ENCODE results near the gene RASSF8. TPM values are rescaled to one million over a fixed set of nuclear protein-coding genes. Genes with fewer than 3 reads are reported as not detected.
A peak's percentile ranks its signal among the peaks of the same experiment; 100 is the strongest.

Gene RASSF8
- polyA plus RNA-seq, 1 donor (not counting 4 experiments of a cell fraction or from before 2014, with no cell fraction given) = 10.5 TPM

DNA sequence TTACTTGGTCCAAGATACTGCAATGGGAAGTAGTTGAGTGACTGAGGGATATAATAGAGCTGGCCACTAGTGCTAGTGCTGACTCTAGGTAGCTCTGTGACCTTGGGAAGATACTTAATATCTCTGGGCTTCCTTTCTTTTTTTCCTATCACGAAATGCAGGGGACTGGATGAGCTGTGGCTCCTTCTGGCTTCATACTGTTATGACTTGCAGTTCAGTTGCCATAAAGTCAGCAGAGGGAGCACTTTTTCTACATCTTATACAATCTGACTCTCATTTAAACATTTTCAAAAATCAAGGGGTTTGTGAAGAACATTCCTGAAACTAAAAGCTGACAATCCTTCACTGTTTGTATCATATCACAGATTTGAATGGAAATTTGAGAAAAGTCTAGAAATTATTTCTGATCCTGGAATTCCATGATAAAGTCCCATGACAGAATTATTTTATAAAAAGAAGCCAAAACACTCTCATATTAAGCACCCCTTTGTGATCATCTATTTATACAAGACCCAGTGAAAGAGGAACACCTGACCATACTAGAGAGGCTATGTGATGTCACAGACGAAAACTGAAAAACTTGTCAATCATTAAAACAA lies 161.0 kb downstream of the RASSF8 start:
- Histone ChIP-seq H3K9me3 (ENCODE audit: control insufficient read depth, low read depth, low read length) (no peaks in the 10 kb centered on the region), H3K9ac (ENCODE audit: control insufficient read depth, extremely low read depth, insufficient read depth, low read length) (no peak overlapping the region), H2AFZ (ENCODE audit: control insufficient read depth, low read length) (no peak overlapping the region), H3K36me3 (ENCODE audit: control insufficient read depth in 2 of 2, extremely low read depth in 1 of 2, insufficient read depth in 2 of 2, low read length in 2 of 2) (no peaks in the 10 kb centered on the region), H3K27me3 (ENCODE audit: control insufficient read depth, extremely low read depth, insufficient read depth, low read length) (peaks cover 17% of the 10 kb centered on the region), H3K4me3 (ENCODE audit: control insufficient read depth in 2 of 3, extremely low read depth in 1 of 3, insufficient read depth in 2 of 3, low read depth in 1 of 3, low read length in 3 of 3) (no peak overlapping the region), H3K4me1 (ENCODE audit: control insufficient read depth, extremely low read depth, insufficient read depth, low read length) (peaks cover 19% of the 10 kb centered on the region), H3K4me2 (ENCODE audit: control insufficient read depth, extremely low read depth, insufficient read depth, low read depth, low read length) (no peak overlapping the region), H3K79me2 (ENCODE audit: control insufficient read depth, insufficient read depth, low read length) (no peaks in the 10 kb centered on the region), H4K20me1 (ENCODE audit: control insufficient read depth, extremely low read depth, insufficient read depth, low read length) (no peaks in the 10 kb centered on the region), H3K9me1 (ENCODE audit: control insufficient read depth, extremely low read depth, insufficient read depth, low read length) (no peaks in the 10 kb centered on the region), H3K27ac (ENCODE audit: control insufficient read depth, insufficient read depth, low read length) (no peak overlapping the region)
- DNase-seq (ENCODE audit: low read depth, low spot score) = no peak
- dilution Hi-C loops (cut with MboI; ENCODE audit: extremely low pct_ligation_motif_present, low sequenced_read_pairs) = no loop called here
- TF ChIP-seq, protein P1, sequence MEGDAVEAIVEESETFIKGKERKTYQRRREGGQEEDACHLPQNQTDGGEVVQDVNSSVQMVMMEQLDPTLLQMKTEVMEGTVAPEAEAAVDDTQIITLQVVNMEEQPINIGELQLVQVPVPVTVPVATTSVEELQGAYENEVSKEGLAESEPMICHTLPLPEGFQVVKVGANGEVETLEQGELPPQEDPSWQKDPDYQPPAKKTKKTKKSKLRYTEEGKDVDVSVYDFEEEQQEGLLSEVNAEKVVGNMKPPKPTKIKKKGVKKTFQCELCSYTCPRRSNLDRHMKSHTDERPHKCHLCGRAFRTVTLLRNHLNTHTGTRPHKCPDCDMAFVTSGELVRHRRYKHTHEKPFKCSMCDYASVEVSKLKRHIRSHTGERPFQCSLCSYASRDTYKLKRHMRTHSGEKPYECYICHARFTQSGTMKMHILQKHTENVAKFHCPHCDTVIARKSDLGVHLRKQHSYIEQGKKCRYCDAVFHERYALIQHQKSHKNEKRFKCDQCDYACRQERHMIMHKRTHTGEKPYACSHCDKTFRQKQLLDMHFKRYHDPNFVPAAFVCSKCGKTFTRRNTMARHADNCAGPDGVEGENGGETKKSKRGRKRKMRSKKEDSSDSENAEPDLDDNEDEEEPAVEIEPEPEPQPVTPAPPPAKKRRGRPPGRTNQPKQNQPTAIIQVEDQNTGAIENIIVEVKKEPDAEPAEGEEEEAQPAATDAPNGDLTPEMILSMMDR (optimal IDR thresholded peaks at IDR 0.05 in 1 of 3, IDR thresholded peaks at IDR 0.05 in 1 of 3, conservative IDR thresholded peaks at IDR 0.05 in 1 of 3; ENCODE audit: extremely low read depth in 1 of 3, insufficient read depth in 2 of 3, low read length in 3 of 3) = peak; percentile 50 to 55 (median 55)
- TF ChIP-seq EZH2 (IDR thresholded peaks at IDR 0.05; ENCODE audit: low read length) = no peak
- peak; percentile 80 for FAIRE-seq

DNA sequence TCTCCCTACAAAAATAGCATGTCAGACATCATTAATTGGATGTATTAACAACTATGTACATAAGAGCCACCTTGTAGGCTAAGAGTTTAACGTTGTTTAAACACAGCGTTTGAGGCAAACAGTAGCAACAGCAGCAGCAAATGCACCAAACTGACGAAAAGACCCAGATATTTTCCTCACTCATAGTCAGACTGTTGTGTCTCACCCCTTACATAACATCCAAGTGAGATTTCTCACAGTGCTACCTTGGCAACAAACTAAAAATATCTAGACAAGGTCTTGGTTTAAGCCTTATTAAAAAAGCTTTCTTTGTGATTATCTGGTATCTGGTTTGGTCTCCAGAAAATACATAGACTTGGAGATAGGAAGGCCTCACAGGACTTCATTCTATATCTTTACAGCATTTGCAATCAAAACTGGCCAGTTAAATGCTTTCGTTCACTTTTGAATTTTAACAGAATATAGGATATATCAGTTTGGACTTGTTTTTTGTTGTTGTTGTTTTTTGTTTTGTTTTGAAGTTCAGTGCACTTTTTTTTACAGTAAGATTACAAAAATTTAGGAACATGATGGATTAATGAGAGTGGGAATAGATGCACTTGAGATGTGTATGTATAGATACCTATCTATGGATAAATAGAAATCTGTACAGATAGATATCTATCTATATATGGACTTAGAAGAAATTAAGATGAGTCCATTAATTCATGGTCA lies 162.2 kb downstream of the RASSF8 start:
- H3K36me3 ChIP-seq (ENCODE audit: control insufficient read depth in 2 of 2, extremely low read depth in 1 of 2, insufficient read depth in 2 of 2, low read length in 2 of 2) = no peaks in the 10 kb centered on the region
- peaks cover 13% of the 10 kb centered on the region for H3K4me1 ChIP-seq (ENCODE audit: control insufficient read depth, extremely low read depth, insufficient read depth, low read length)
- FAIRE-seq (no peak), DNase-seq (ENCODE audit: low read depth, low spot score) (no peak)
- TF ChIP-seq, protein P1 (optimal IDR thresholded peaks at IDR 0.05 in 1 of 3, IDR thresholded peaks at IDR 0.05 in 1 of 3, conservative IDR thresholded peaks at IDR 0.05 in 1 of 3; ENCODE audit: extremely low read depth in 1 of 3, insufficient read depth in 2 of 3, low read length in 3 of 3) = no peak
- TF ChIP-seq EZH2 (IDR thresholded peaks at IDR 0.05; ENCODE audit: low read length) = no peak
- H3K4me2 ChIP-seq (ENCODE audit: control insufficient read depth, extremely low read depth, insufficient read depth, low read depth, low read length) = no peak overlapping the region
- H3K27me3 ChIP-seq (ENCODE audit: control insufficient read depth, extremely low read depth, insufficient read depth, low read length) = peaks cover 21% of the 10 kb centered on the region
- no peaks in the 10 kb centered on the region for H3K9me3 ChIP-seq (ENCODE audit: control insufficient read depth, low read depth, low read length)
- no peak overlapping the region for H3K4me3 ChIP-seq (ENCODE audit: control insufficient read depth in 2 of 3, extremely low read depth in 1 of 3, insufficient read depth in 2 of 3, low read depth in 1 of 3, low read length in 3 of 3)
- H2AFZ ChIP-seq (ENCODE audit: control insufficient read depth, low read length) = no peak overlapping the region
- H3K79me2 ChIP-seq (ENCODE audit: control insufficient read depth, insufficient read depth, low read length) = no peaks in the 10 kb centered on the region
- dilution Hi-C loops (cut with MboI; ENCODE audit: extremely low pct_ligation_motif_present, low sequenced_read_pairs) = no loop called here
- no peak overlapping the region for H3K9ac ChIP-seq (ENCODE audit: control insufficient read depth, extremely low read depth, insufficient read depth, low read length)
- H3K27ac ChIP-seq (ENCODE audit: control insufficient read depth, insufficient read depth, low read length) = no peak overlapping the region
- H4K20me1 ChIP-seq (ENCODE audit: control insufficient read depth, extremely low read depth, insufficient read depth, low read length) = no peaks in the 10 kb centered on the region
- no peaks in the 10 kb centered on the region for H3K9me1 ChIP-seq (ENCODE audit: control insufficient read depth, extremely low read depth, insufficient read depth, low read length)

Measured in keratinocyte (primary cell).